Femur (tissue), 1 donor: ENCODE results near the gene ENDOG.
"Not testable (repeated sequence)": the region's sequence is repeated elsewhere in the genome, so short reads cannot be mapped to it uniquely, and the experiment has no call there.

Source experiments
- DNase-seq: peaks from one replicate; pipeline ENCODE4 v3.0.0-alpha.2; 2017

Gene ENDOG

GRCh38 chr9:128829477-128830251, 11.4 kb downstream of the ENDOG start, which contains the start of gene SPOUT1:
TSS of gene SPOUT1 (minus strand) at chr9:128829794. CDS start at chr9:128829780, 14 bp downstream.
- peak; percentile 97 for DNase-seq

GRCh38 chr9:128833696-128834095, 15.4 kb downstream of the ENDOG start:
- no peak for DNase-seq

GRCh38 chr9:128835246-128836210, 17.2 kb downstream of the ENDOG start:
- DNase-seq, result no peak

- no peak for DNase-seq
Measured at GRCh38 chr9:128836509-128837145, 18.3 kb downstream of the ENDOG start.

- no peak for DNase-seq
Measured at GRCh38 chr9:128838338-128838737, 20.0 kb downstream of the ENDOG start.

DNA sequence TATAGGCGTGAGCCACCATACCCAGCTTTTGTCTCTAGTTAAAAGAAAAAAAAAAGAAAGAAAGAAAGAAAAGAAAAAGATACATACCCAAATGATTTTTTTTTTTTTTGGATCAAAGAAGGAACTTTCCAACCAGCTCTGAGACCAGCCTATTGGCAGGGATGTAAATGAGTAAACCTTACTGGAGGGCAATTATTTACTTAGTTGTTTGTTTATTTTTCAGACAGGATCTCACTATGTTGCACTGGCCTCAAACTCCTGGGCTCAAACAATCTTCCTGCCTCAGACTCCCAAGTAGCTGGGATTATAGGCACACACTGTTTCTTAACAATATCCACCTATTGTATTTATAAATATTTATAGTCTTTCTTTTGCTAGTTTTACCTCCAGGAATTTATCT, 22.2 kb downstream of the ENDOG start:
- no peak for DNase-seq

GRCh38 chr9:128841694-128842492, 23.6 kb downstream of the ENDOG start:
- no peak for DNase-seq

DNA sequence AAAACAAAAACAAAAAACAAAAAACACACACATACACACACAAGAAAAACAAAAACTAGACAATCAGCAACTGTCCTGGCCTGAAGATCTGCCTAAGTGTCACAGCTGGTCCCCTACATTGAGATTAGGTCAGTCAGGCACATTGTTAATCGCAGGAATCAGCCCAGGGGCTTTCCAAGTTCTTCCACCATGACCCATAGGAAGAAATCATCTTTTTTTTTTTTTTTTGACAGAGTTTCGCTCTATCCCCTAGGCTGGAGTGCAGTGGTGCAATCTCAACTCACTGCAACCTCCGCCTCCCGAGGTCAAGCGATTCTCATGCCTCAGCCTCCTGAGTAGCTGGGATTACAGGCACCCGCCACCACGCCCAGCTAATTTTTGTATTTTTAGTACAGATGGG, 24.9 kb downstream of the ENDOG start:
- DNase-seq, result not testable (repeated sequence)

DNA sequence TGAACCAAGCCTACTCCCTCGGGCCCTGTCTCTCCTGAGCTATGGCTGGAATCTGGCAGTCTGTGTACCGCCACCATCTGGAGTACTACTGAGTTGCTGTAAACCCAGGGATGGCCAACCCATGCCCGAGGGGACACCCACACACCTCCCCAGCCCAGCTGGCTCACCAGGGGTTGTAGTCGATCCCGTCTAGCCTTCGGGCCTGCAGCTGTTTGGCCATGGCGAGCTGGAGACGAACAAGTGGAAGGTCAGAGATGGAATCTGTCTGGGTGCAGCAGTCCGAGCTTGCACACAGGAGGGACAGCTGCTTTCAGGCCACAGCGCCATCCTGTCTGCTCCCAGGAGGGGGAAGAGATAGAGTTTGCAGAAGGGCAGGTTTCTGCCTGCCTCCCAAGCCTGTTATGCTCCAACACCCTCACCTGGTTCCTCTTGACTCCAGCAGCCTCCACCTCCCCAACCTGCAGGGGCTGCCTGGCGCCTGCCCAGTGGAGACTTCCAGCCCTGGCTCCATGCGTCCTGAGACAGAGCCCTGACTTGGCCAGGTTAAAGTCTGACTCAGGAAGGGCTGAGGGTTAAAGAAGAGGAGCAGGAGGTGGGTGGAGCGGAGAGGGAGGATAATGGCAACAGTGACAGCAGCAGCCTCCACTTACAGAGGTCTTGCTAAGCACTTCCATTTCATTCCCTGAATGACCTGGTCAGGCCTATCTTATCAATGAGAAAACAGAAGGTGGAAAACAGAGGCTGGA, 27.1 kb downstream of the ENDOG start:
- no peak for DNase-seq

- DNase-seq, result no peak
Measured at GRCh38 chr9:128846680-128847030, 28.4 kb downstream of the ENDOG start.

DNA sequence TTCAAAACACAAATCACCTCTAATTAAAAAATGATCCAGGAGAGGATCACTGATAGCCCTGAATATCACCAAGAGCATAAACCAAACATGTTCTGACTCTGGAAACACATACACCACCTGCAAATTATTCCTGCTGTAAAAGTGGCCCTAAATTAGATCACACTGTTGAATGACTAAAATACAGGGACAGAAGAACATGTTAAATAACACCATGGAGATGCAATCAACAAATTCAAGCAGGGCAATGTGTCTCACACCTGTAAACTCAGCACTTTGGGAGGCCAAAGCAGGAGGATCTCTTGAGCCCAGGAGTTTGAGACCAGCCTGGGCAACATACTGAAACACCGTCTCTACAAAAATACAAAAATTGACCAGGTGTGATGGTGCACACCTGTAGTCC, 29.5 kb downstream of the ENDOG start:
- no peak for DNase-seq

DNA sequence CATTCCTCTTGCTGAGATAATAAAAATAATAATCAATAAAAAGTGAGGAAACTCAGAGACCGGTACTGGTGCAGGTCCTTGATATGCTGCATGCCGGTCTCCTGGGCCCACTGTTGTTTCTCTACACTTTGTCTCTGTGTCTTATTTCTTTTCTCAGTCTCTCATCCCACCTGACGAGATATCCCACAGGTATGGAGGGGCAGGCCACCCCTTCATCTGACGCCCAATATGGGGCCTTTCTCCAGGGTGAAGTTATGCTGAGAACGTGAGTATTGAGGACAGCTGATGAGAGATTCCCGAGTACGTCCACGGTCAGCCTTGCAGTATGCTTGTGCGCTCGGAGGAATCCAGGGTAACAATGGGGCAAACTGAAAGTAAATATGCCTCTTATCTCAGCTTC, 32.7 kb downstream of the ENDOG start:
- not testable (repeated sequence) for DNase-seq

DNA sequence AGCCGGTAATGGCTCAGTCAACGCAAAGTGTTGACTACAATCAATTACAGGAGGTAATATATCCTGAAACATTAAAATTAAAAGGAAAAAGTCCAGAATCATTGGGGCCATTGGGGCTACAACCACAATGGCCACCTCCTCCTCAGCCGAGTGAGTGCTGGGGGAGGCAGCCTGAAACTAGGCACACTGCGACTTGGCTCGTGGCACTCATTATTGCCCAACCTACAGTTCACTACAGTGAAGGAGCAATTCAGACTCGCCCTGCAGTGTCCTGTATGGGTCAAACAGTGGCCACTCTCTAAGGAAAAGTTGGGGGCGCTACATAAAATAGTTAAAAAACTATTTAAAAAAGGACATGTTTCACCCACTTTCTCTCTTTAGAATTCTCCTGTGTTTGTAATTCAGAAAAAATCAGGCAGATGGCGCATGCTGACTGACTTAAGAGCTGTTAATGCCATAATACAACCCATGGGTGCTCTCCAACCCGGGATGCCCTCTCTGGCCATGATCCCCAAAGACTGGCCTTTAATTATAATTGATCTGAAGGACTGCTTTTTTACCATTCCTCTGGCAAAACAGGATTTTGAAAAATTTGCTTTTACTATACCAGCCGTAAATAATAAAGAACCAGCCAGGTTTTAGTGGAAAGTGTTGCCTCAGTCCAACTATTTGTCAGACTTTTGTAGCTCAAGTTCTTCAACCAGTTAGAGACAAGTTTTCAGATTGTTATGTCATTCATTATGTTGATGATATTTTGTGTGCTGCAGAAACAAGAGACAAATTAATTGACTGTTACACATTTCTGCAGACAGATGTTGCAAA, 33.7 kb downstream of the ENDOG start:
- DNase-seq, result not testable (repeated sequence)

- not testable (repeated sequence) for DNase-seq
Measured at GRCh38 chr9:128852646-128853045, 34.3 kb downstream of the ENDOG start.

GRCh38 chr9:128854454-128854853, 36.2 kb downstream of the ENDOG start:
- DNase-seq, result not testable (repeated sequence)

GRCh38 chr9:128858476-128858875, 40.2 kb downstream of the ENDOG start:
- DNase-seq, result not testable (repeated sequence)

GRCh38 chr9:128860937-128861336, 42.6 kb downstream of the ENDOG start:
- no peak for DNase-seq

GRCh38 chr9:128861501-128861900, 43.2 kb downstream of the ENDOG start:
- DNase-seq, result no peak

GRCh38 chr9:128862401-128862851, 44.1 kb downstream of the ENDOG start:
- no peak for DNase-seq

DNA sequence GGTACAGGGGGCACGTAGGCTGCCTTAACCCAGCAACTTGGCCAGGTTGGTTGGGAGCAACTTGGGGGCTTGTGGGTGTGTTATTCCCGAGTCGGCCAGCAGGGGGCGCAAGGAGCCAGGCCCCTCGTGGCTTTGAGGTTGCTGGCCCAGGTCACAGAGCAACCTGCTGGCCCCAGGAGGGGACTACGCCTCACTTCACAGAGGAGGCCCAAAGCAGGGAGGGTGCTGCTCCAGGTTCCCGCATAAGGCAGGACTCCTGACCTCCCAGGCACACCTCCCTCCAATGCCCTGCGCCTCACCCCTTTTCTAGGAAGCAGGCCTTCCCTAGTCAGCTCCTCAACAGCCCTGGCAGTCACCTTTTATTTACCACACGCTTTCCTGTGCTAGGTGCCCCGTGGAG, 45.3 kb downstream of the ENDOG start:
- DNase-seq, result peak; percentile 73
